Loucy (cell line): Measurements from ENCODE around the gene ALKBH1.

ENCODE experiments used
- EZH2phosphoT487 ChIP-seq: fragments of 200-600 bp; IDR thresholded peaks from 2 replicates; pipeline ENCODE4 v1.6.1; 2018; ENCODE audit warnings: antibody characterized with exemption, mild to moderate bottlenecking, moderate library complexity, borderline replicate concordance
- TF ChIP-seq, protein P1 (sequence below): fragments of 200-600 bp; sonication (generic); conservative IDR thresholded peaks from 2 replicates; pipeline ENCODE4 v1.5.1; 2014; ENCODE audit warnings: mild to moderate bottlenecking, antibody characterized with exemption, low read length

DNA sequence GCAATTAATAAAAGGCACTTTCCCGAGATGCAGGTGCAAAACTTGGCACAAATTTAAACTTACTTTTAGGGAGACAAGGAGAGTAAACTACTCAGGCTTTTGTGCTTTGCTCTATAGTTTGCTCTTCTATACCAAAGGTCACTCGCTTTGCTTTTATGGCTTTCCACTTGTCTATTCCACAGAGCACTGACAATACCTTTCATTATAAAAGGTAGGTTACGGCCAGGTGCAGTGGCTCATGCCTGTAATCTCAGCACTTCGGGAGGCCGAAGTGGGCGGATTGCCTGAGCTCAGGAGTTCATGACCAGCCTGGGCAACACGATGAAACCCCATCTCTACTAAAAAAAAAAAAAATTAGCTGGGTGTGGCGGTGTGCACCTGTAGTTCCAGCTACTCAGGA, 32.9 kb downstream of the ALKBH1 start:
- TF ChIP-seq, protein P1, sequence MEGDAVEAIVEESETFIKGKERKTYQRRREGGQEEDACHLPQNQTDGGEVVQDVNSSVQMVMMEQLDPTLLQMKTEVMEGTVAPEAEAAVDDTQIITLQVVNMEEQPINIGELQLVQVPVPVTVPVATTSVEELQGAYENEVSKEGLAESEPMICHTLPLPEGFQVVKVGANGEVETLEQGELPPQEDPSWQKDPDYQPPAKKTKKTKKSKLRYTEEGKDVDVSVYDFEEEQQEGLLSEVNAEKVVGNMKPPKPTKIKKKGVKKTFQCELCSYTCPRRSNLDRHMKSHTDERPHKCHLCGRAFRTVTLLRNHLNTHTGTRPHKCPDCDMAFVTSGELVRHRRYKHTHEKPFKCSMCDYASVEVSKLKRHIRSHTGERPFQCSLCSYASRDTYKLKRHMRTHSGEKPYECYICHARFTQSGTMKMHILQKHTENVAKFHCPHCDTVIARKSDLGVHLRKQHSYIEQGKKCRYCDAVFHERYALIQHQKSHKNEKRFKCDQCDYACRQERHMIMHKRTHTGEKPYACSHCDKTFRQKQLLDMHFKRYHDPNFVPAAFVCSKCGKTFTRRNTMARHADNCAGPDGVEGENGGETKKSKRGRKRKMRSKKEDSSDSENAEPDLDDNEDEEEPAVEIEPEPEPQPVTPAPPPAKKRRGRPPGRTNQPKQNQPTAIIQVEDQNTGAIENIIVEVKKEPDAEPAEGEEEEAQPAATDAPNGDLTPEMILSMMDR, result no peak
- TF ChIP-seq EZH2phosphoT487, result no peak
